ENCODE measurements around the gene TRAPPC10. TPM values are rescaled to one million over a fixed set of nuclear protein-coding genes. Genes with fewer than 3 reads are reported as not detected.

The TRAPPC10 gene
- polyA plus RNA-seq, 1 of the 3 experiments (the other 2 are of a cell fraction): 17.5 TPM

- no peak for TF ChIP-seq FOXM1 (IDR thresholded peaks at IDR 0.05; ENCODE audit: low read depth)
These were observed 37.1 kb downstream of the TRAPPC10 start (continued) for GRCh38 chr21:44049182-44049581.

GRCh38 chr21:44049606-44050005 is 37.5 kb downstream of the TRAPPC10 start:
- H3F3A ChIP-seq (replicated peaks; ENCODE audit: insufficient read depth): no peaks in the 10 kb centered on the region
- POLR2A ChIA-PET: no interaction called here
- H3K4me1 ChIP-seq (ENCODE audit: control insufficient read depth in 1 of 2, insufficient read depth in 2 of 2, low read depth in 1 of 2, low read length in 1 of 2): peaks cover 0 to 15% of the 10 kb centered on the region in 2 experiments; a peak in 1 of 4 replicates
- 95% methylated on average over 3 of the region's 3 CpGs for WGBS (ENCODE audit: low lambda C conversion rate)
- no peak overlapping the region for H3K4me3 ChIP-seq (ENCODE audit: low read depth in 2 of 2, low read length in 1 of 2)
- no peak overlapping the region for H3K4me2 ChIP-seq
- no peak overlapping the region for H3K9ac ChIP-seq
- H2AFZ ChIP-seq (ENCODE audit: low read depth): no peak overlapping the region
- CTCF ChIA-PET: no interaction called here
- no peak for DNase-seq
- peaks cover 22 to 23% of the 10 kb centered on the region in 2 experiments for H3K36me3 ChIP-seq (replicated peaks in 1 of 2; ENCODE audit: control insufficient read depth in 1 of 2, insufficient read depth in 2 of 2, low read length in 1 of 2)
- no peaks in the 10 kb centered on the region for H3K27me3 ChIP-seq (ENCODE audit: insufficient read depth)
- H3K9me2 ChIP-seq: no peaks in the 10 kb centered on the region
- TF ChIP-seq POLR2AphosphoS5 (IDR thresholded peaks at IDR 0.05; ENCODE audit: low read depth, low read length): no peak
- no peak for TF ChIP-seq MEF2A (IDR thresholded peaks at IDR 0.05; ENCODE audit: borderline replicate concordance, low read depth)
- TF ChIP-seq IRF3 (IDR thresholded peaks at IDR 0.05; ENCODE audit: low read depth, low read length): no peak
- TF ChIP-seq MAX (IDR thresholded peaks at IDR 0.05; ENCODE audit: low read depth): no peak
- TF ChIP-seq PBX3 (IDR thresholded peaks at IDR 0.05): no peak
- TF ChIP-seq RAD21 (IDR thresholded peaks at IDR 0.05; ENCODE audit: low read length): no peak
- no peak for TF ChIP-seq JUND (IDR thresholded peaks at IDR 0.05)
- no peak for TF ChIP-seq EP300 (IDR thresholded peaks at IDR 0.05; ENCODE audit: borderline replicate concordance in 1 of 2, low read depth in 1 of 2, low read length in 1 of 2)
- no peak for TF ChIP-seq SMC3 (IDR thresholded peaks at IDR 0.05; ENCODE audit: low read depth, low read length)
- no peak for TF ChIP-seq RXRA (IDR thresholded peaks at IDR 0.05; ENCODE audit: borderline replicate concordance, low read depth)
- TF ChIP-seq CTCF (IDR thresholded peaks at IDR 0.05): no peak
- TF ChIP-seq GABPA (IDR thresholded peaks at IDR 0.05; ENCODE audit: low read depth): no peak
- no peak for TF ChIP-seq REST (IDR thresholded peaks at IDR 0.05; ENCODE audit: low read depth, low read length)
- no peak for TF ChIP-seq TCF12 (IDR thresholded peaks at IDR 0.05)
- TF ChIP-seq MXI1 (IDR thresholded peaks at IDR 0.05; ENCODE audit: low read depth, low read length): no peak
- no peak for TF ChIP-seq FOXM1 (IDR thresholded peaks at IDR 0.05; ENCODE audit: low read depth)
- H3K79me2 ChIP-seq (ENCODE audit: insufficient read depth): peaks cover 93% of the 10 kb centered on the region
- peaks cover 32% of the 10 kb centered on the region for H4K20me1 ChIP-seq (ENCODE audit: insufficient read depth)
- H3K27ac ChIP-seq (ENCODE audit: low read depth in 2 of 2, low read length in 1 of 2): no peak overlapping the region
- H3K9me3 ChIP-seq: no peaks in the 10 kb centered on the region
